ENCODE measurements around the gene FRMD8.

Gene FRMD8

DNA sequence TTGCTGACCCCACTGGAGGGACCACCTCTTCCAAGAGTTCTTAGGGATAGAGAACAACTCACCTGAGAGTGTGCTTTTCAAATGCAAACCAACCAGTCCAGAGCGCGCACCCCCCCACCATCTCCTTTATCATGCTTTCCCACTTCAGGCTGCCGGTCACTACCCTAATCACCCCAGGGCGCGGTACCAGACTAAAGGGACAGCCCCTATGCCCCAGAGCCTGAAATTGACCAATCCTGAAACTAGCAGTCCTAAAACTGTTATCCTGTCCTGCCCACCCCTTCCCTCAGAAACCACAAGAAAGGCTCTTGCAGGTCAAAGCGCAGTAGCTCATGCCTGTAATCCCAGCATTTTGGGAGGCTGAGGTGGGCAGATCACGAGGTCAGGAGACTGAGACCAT, 73.1 kb downstream of the FRMD8 start:
- DNase-seq, result no peak

All from suppressor macrophage treated with lipopolysaccharide for 1 hour (primary cell).